NCI-H146 treated with DMSO at 0.1 percent for 48 hours (cell line): ENCODE measurements around the gene ELOVL7.
"Not testable (repeated sequence)": the region's sequence is repeated elsewhere in the genome, so short reads cannot be mapped to it uniquely, and the experiment has no call there.

Source experiments
- DNase-seq: peaks from one replicate; lab custom pipeline; 2025; ENCODE audit not compliant: unreplicated experiment; lab: John Stamatoyannopoulos, UW

ELOVL7 gene

GRCh38 chr5:60795424-60795950 lies 48.6 kb downstream of the ELOVL7 start:
- DNase-seq = not testable (repeated sequence)

- no peak for DNase-seq
Measured at GRCh38 chr5:60794691-60795090, 49.4 kb downstream of the ELOVL7 start.

GRCh38 chr5:60792438-60792837 lies 51.6 kb downstream of the ELOVL7 start:
- DNase-seq = no peak

GRCh38 chr5:60789551-60789950 lies 54.5 kb downstream of the ELOVL7 start:
- DNase-seq = no peak

- DNase-seq = no peak
Measured at GRCh38 chr5:60788863-60789513, 55.1 kb downstream of the ELOVL7 start.

GRCh38 chr5:60779466-60779865 lies 64.6 kb downstream of the ELOVL7 start:
- no peak for DNase-seq

- DNase-seq = no peak
Measured at GRCh38 chr5:60776343-60776742, 67.7 kb downstream of the ELOVL7 start.

- no peak for DNase-seq
Measured at GRCh38 chr5:60765019-60765709, 78.9 kb downstream of the ELOVL7 start.

- DNase-seq = no peak
Measured at GRCh38 chr5:60763061-60763460, 81.0 kb downstream of the ELOVL7 start.

- no peak for DNase-seq
Measured at GRCh38 chr5:60754495-60754894, 89.6 kb downstream of the ELOVL7 start.

GRCh38 chr5:60744682-60745081 lies 99.4 kb downstream of the ELOVL7 start:
- no peak for DNase-seq

GRCh38 chr5:60743511-60744314 lies 100.4 kb downstream of the ELOVL7 start:
- no peak for DNase-seq

- no peak for DNase-seq
Measured at GRCh38 chr5:60740322-60740721, 103.7 kb downstream of the ELOVL7 start.

- no peak for DNase-seq
Measured at GRCh38 chr5:60738933-60739332, 105.1 kb downstream of the ELOVL7 start.

- DNase-seq = no peak
Measured at GRCh38 chr5:60738461-60738860, 105.6 kb downstream of the ELOVL7 start.

GRCh38 chr5:60730858-60731257 lies 113.2 kb downstream of the ELOVL7 start:
- not testable (repeated sequence) for DNase-seq

- no peak for DNase-seq
Measured at GRCh38 chr5:60727033-60727679, 116.9 kb downstream of the ELOVL7 start.

GRCh38 chr5:60724126-60724525 lies 119.9 kb downstream of the ELOVL7 start:
- DNase-seq = no peak

GRCh38 chr5:60722416-60722815 lies 121.7 kb downstream of the ELOVL7 start:
- DNase-seq = peak; percentile 94

- no peak for DNase-seq
Measured at GRCh38 chr5:60719329-60719728, 124.7 kb downstream of the ELOVL7 start.
